GM18861 (cell line): ENCODE measurements around the gene CST11.
"Not testable (repeated sequence)": the region's sequence is repeated elsewhere in the genome, so short reads cannot be mapped to it uniquely, and the experiment has no call there.

Experiments used
- ATAC-seq: cut with Tn5 transposase; IDR thresholded peaks from one replicate; pipeline ENCODE4 v1.9.1; 2021; ENCODE audit not compliant: unreplicated experiment

The CST11 gene, protein sequence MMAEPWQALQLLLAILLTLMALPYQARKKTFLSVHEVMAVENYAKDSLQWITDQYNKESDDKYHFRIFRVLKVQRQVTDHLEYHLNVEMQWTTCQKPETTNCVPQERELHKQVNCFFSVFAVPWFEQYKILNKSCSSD

DNA sequence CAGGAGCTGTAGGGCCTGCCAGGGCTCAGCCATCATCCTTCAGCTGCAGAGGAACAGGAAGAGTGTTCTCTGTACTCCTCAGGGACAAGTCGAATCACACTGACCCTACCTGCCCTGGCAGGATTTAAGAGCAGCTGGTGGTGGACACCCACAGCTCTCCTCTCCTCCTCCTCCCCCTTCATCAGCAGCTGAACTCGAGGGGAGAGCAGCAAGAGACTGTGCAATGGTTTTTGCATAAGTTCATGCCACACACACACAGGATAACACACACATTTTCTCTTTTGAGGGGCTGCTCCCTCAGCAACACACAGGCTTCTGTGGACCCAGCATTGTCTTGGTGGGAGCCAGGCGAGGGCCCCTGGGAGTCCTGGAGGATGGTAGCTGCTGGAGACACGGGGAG, at the start of gene CST11:
TSS of gene CST11 (minus strand) at position 101 of the 400 bp plus-strand sequence. CDS start at position 36, 65 bp downstream.
- no peak for ATAC-seq

DNA sequence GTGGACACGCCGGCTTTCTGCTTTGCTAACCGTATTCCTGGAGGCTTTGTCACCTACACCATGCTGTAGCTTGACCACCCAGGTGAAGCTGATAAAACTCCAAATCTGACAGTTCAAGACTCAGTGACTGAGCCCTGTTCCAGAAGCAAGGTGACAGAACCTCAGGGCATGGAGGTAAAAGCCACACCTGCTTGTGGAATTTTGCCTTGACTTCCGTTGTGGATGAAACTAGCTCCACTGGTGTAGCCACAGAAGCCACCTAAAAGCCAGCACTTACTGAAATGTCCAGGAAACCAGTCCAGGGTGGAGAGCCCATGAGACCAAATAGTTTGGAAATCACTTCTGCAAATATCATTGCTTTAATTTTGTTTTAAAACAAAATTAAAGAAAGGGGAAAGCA, 49.2 kb upstream of the CST11 start:
- ATAC-seq = no peak

DNA sequence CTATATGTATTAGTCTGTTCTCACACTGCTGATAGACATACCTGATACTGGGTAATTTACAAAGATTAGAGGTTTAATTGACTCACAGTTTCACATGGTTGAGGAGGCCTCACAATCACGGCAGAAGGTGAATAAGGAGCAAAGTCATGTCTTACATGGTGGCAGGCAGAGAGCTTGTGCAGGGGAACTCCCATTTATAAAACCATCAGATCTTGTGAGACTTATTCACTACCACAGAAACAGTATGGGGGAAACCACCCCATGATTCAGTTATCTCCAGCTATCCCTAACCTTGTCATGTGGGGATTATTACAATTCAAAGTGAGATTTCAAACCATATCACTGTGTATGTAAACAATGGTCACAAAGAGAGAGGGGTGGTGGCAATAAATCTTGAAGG, 44.9 kb upstream of the CST11 start:
- ATAC-seq = no peak

GRCh38 chr20:23493172-23493772, 40.6 kb upstream of the CST11 start:
- no peak for ATAC-seq

DNA sequence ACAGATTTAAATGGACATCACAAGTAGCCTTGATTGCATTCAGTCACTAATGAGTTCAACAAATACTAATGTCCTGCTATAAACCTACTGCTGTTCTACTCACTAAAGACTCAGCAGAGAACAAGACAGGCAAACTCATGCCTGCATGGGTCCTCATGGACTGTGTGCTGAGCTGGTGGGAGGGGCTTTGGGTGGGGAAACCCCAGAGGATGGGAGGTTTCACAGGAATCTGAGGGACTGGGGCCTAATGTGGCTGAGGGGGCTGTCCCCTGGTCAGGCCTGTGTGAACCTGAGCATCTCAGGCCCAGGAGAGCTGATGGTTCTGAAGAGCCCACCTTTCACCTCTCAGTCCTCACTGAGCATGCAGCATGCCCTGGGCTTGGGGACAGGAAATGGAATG, 39.6 kb upstream of the CST11 start:
- ATAC-seq = no peak

DNA sequence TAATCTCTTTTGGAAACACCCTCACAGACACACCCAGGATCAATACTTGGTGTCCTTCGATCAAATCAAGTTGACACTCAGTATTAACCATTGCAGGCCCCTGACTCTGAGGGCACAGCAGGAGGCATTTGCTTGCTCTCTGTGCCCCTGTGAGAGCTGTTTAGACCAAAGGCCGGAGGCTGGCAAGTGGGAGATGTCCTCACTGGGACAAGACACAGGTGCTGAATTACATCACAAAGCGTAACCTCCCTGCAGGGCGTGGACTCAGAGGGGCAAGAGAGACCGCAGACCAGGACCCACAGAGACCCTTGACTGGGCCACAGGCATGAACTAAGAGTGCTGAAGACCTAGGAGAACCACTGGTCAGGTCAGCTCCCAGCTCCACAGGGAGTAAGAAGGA, 38.1 kb upstream of the CST11 start, which contains the start of gene CST8:
TSS of gene CST8 (plus strand) at position 301 of the 400 bp plus-strand sequence. CDS start 551 bp downstream, outside the sequence.
- ATAC-seq = no peak

DNA sequence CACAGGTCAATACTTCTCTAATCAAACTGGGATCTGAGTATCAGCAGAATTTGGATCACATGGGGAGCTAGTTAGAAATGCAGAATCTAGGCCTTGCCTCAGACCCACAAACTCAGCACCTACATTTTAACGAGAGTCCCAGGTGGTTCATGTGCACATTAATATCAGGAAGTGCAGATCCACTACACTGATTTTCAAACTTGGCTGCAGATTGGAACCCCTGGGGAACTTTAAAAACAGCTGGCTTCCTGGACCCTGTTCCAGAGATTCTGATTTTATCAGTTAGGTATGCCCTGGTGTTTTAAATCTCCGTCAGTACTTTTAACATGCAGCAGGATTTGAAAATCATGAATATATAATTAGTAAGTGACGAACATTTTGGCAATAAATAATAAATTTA, 36.3 kb upstream of the CST11 start:
- ATAC-seq = no peak

DNA sequence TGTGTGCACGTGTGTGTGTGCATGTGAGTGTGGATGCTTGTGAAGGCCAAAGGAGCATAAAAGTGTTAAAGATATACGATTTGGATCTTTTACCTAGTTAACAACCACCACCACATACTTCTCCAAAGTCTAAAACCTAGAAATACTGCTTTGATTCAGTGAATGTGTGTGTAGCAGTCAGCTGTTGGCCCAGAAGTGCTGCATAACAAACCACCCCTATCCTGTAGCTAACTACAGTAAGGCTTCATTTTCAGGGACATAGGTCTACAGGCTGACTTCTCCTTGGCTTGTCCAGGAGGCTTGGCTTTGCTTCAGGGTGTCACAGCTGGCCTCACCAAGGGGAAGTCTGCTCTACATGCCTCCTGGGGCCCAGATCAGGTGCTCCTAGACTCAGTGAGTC, 35.8 kb upstream of the CST11 start:
- no peak for ATAC-seq

- no peak for ATAC-seq
Observed at GRCh38 chr20:23484081-23484480, 31.4 kb upstream of the CST11 start.

GRCh38 chr20:23482138-23482537, 29.5 kb upstream of the CST11 start:
- ATAC-seq = no peak

DNA sequence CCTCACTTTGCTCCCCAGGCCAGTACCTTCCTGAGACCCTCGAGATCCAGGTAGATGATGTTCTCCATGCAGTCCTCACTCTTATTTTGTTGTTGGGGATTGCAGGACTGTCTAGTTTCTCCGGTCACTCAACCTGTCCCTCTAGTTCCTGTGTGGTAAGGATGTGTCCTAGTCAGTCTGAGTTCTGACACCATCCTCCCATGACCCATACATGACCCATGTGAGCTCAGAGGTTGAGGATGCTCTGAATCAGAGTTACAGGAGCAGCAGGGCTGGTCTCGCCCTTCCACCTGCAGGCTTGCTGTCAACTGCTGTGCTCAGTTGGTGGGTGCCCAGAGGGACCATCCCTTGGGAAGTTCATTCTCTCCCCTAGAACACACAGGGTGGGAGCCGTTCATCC, 26.4 kb upstream of the CST11 start:
- ATAC-seq = no peak

GRCh38 chr20:23477223-23477622, 24.5 kb upstream of the CST11 start:
- no peak for ATAC-seq

- ATAC-seq = no peak
Observed at GRCh38 chr20:23476015-23476754, 23.5 kb upstream of the CST11 start.

DNA sequence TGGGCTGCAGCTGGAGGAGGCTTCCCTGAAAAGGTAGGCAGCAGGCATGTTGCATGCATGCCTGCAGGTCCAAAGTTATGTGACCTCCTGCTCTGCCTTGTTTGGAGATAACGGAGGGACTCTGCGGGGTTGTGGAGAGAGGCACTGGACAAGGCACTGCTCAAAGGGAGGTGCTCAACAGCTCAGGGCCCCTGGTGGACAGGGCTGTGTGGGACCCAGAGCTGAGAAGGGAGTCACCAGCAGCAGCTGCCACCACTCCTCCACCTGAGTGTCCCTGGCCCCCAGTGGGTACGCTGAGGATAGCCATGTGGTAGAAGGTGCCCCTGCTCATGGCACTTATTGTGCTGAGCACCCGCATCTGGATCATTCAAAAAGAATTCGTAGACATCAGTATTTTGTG, 22.7 kb upstream of the CST11 start:
- ATAC-seq = no peak

GRCh38 chr20:23473293-23473692, 20.6 kb upstream of the CST11 start:
- ATAC-seq = not testable (repeated sequence)

DNA sequence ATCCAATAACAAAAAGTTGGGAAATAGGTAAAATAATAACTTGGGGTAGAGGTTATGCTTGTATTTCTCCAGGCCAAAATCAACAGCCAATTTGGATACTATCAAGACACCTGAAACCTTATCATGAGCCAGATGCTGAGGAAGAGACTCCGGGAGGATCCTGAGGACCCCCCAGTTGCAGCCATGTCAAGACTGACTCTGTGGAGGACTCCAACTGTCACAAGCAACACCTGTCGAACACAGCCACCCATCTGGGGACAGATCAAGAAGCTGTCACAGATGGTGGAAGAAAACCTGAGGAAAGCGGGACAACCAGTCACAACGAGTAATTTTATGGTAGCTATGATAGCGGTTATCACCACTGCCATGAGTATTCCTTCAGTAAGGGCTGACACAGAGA, 19.6 kb upstream of the CST11 start:
- ATAC-seq = not testable (repeated sequence)

- not testable (repeated sequence) for ATAC-seq
Observed at GRCh38 chr20:23466961-23467360, 14.3 kb upstream of the CST11 start.

- ATAC-seq = no peak
Observed at GRCh38 chr20:23461180-23461579, 8.5 kb upstream of the CST11 start.

DNA sequence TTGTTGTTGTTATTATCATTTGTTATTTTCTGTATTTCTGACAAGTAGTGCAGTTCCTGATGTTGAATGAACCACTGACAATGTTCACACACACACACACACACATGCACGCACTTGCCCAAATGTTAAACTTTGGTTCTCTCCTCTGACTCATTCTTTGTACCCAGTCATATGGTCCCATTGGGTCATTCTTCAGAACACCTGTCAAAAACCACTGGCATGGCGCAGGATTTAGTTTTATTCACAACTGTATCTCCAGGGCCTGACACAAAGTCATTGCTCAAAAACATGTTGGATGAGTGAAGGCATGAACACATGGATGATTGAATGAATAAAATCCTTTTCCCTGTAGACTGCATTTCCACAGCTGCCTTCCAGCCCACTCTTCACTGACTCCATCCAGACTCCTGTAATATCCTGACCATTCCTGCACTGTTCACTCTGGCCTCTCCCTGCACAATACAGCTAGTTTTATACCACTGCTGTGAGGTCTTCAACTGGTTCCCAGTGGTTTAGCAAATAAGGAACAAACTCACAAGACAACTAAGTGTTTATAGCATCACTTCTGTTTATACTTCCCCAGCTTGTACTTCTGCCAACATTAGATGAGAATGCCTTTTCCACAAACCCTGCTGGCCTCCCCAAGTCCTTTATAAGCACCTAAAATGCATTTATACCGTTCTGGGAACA, 6.9 kb upstream of the CST11 start:
- ATAC-seq = no peak

- ATAC-seq = no peak
Observed at GRCh38 chr20:23456873-23457272, 4.2 kb upstream of the CST11 start.

DNA sequence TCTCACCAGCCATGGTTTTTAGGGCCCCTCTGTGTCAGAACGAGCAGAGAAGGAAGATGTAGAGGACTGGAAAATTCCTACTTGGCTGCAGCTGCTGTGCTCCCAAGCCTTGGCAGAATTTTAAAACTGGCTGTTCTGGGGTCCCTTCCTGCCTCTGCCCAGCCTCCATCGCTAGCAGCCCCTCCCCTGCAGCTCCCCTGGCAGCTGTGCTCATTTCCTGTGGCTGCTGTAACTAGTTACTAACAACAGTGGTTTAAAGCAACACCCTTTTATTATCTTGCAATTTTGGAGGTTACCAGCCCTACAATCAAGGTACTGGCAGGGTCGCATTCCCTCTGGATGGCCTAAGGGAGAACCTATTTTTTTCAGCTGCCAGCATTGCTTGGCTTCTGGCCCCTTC, 3.7 kb upstream of the CST11 start:
- no peak for ATAC-seq

DNA sequence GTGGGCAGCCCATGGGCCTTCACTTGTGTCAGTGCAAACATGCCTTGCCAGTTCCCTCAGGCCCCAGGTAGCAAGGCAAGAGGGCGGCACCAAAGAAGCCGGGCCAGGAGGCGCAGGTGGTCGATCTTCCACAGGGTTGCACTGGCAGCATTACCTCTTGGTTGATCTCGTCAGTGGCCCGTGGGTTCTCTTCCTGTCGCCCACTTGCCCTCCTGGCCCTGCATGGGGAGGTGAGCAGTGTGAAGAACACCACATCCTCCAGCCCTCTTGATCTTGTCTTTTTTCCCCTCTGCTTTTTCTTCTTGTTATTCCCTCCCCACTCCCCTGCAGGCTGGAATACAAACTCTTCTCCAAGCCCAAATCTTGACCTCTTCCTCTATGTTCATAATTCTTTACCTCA, 3.0 kb upstream of the CST11 start:
- no peak for ATAC-seq
